ENCODE data around the gene POLA1. TPM values are rescaled to one million over a fixed set of nuclear protein-coding genes. Genes with fewer than 3 reads are reported as not detected.
"Not testable (repeated sequence)": the region's sequence is repeated elsewhere in the genome, so short reads cannot be mapped to it uniquely, and the experiment has no call there.

Gene POLA1
- total RNA-seq, 1 donor from 2014 or later = 38.3 TPM

DNA sequence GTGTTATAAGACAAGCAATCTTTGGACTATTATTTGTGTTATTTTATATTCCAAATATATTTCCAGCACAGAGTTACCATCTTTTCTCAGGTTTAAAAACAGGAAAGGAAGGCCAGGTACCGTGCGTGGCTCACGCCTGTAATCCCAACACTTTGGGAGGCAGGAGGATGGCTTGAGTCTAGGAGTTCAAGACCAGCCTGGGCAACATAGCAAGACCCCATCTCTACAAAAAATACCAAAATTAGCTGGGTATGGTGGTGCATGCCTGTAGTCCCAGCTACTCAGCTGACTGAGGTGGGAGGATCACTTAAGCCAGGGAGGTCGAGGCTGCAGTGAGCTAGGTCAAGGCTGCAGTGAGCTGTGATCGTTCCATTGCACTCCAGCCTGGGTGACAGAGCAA lies 140.0 kb downstream of the POLA1 start:
- intact Hi-C loops (cut with micrococcal nuclease) = no loop called here
- no peak for DNase-seq (ENCODE audit: low spot score)
- H3K4me1 Mint-ChIP-seq (ENCODE audit: low read depth) = no peaks in the 10 kb centered on the region
- no peak overlapping the region for H3K4me3 Mint-ChIP-seq
- no peaks in the 10 kb centered on the region for H3K9me3 Mint-ChIP-seq
- no peak overlapping the region for H3K27ac Mint-ChIP-seq
- H3K27me3 Mint-ChIP-seq (ENCODE audit: insufficient read depth) = no peaks in the 10 kb centered on the region
- H3K36me3 Mint-ChIP-seq (ENCODE audit: low read depth) = no peaks in the 10 kb centered on the region

DNA sequence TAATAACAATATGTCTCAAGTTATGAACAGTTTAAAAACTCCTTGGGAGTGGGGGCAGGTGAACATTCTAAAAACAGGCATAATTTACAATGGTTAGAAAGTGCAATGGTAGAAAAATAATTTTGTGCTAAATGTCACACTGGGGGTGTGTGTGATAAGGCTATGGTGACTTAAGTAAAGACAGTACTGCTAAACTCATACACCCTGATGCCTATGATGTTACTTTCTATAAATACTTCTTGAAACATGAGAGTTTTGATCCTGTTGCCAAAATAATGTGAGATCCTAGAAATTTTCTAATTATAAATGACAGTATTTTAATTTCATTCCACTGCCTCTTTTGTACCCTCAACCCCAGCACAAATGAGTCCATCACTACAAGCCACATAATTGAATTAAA lies 144.2 kb downstream of the POLA1 start:
- DNase-seq (ENCODE audit: low spot score) = no peak
- no peaks in the 10 kb centered on the region for H3K36me3 Mint-ChIP-seq (ENCODE audit: low read depth)
- no peaks in the 10 kb centered on the region for H3K9me3 Mint-ChIP-seq
- no peaks in the 10 kb centered on the region for H3K27me3 Mint-ChIP-seq (ENCODE audit: insufficient read depth)
- H3K4me3 Mint-ChIP-seq = no peak overlapping the region
- intact Hi-C loops (cut with micrococcal nuclease) = loop anchor here (1.0 to 5.0 kb wide), 4 partner anchors 86 to 306 kb away; no protein-coding TSS in a partner anchor
- no peak overlapping the region for H3K27ac Mint-ChIP-seq
- H3K4me1 Mint-ChIP-seq (ENCODE audit: low read depth) = no peaks in the 10 kb centered on the region

DNA sequence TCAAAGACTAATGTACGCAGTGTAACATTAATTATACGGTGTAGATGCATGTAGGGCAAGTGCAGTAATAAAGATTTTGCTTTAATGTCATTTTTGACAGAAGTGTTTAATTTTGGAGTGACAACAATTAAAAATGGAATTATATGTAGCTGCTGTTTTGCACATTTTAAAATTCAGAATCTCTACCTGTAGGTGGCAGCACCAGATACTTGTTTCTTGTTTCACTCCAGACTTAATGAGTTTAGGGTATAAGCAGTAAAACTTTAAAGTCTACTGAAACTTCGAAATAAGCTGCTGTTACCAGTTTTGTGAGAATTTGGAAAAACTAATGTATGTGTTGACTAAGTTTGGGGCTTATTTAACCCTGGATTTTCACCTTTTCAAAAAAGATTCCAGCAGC lies 144.9 kb downstream of the POLA1 start:
- intact Hi-C loops (cut with micrococcal nuclease) = loop anchor here (1.0 to 5.0 kb wide), 4 partner anchors 86 to 306 kb away; no protein-coding TSS in a partner anchor
- H3K9me3 Mint-ChIP-seq = no peaks in the 10 kb centered on the region
- DNase-seq (ENCODE audit: low spot score) = no peak
- H3K27me3 Mint-ChIP-seq (ENCODE audit: insufficient read depth) = no peaks in the 10 kb centered on the region
- no peak overlapping the region for H3K4me3 Mint-ChIP-seq
- no peak overlapping the region for H3K27ac Mint-ChIP-seq
- no peaks in the 10 kb centered on the region for H3K4me1 Mint-ChIP-seq (ENCODE audit: low read depth)
- peaks cover 2% of the 10 kb centered on the region for H3K36me3 Mint-ChIP-seq (ENCODE audit: low read depth)

DNA sequence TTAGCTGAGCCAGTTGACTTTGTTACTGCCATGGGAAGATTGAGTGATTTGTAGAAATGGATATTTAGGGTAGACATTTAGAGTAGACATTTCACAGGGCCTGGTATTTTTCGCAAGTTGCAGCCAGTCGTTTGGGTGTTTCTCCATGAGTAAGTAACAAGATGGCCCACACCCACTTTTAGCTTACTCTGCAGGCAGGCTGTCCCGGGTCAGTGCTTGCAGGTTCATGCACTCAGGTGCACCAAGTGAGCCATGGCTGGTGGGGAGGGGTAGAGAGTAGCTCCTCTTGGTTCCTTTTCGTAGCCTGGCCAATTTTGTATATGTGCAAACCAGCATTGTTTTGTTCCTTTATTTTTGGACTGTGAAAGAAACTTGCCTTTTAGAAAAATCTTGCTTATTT lies 145.6 kb downstream of the POLA1 start:
- H3K4me1 Mint-ChIP-seq (ENCODE audit: low read depth) = no peaks in the 10 kb centered on the region

DNA sequence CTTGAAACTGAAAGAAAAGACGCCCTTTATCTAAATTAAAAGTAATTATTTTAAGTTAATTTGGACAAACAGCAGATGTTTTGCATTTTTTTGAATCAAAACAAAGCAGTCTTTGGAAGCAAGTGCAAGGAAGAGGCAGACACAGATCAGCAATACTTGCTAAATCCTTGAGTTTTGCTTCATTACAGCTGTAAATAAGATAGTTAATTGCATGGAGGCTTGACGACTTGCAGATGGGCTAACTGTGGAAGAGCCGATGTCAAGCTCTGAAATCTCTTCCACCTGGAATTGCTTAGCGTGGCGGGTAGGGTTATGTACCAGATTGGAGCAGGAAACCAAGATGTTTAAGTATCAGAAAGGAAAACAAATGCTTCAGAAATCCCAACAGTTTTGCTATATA lies 148.8 kb downstream of the POLA1 start:
- no peak for DNase-seq (ENCODE audit: low spot score)
- no peaks in the 10 kb centered on the region for H3K27me3 Mint-ChIP-seq (ENCODE audit: insufficient read depth)

More for the DNA sequence above, 145.6 kb downstream of the POLA1 start:
- H3K27ac Mint-ChIP-seq = no peak overlapping the region
- H3K9me3 Mint-ChIP-seq = no peaks in the 10 kb centered on the region
- intact Hi-C loops (cut with micrococcal nuclease) = loop anchor here (2.0 to 5.0 kb wide), 3 partner anchors 87 to 181 kb away; no protein-coding TSS in a partner anchor
- peaks cover 2% of the 10 kb centered on the region for H3K36me3 Mint-ChIP-seq (ENCODE audit: low read depth)
- DNase-seq (ENCODE audit: low spot score) = no peak
- no peaks in the 10 kb centered on the region for H3K27me3 Mint-ChIP-seq (ENCODE audit: insufficient read depth)
- no peak overlapping the region for H3K4me3 Mint-ChIP-seq

DNA sequence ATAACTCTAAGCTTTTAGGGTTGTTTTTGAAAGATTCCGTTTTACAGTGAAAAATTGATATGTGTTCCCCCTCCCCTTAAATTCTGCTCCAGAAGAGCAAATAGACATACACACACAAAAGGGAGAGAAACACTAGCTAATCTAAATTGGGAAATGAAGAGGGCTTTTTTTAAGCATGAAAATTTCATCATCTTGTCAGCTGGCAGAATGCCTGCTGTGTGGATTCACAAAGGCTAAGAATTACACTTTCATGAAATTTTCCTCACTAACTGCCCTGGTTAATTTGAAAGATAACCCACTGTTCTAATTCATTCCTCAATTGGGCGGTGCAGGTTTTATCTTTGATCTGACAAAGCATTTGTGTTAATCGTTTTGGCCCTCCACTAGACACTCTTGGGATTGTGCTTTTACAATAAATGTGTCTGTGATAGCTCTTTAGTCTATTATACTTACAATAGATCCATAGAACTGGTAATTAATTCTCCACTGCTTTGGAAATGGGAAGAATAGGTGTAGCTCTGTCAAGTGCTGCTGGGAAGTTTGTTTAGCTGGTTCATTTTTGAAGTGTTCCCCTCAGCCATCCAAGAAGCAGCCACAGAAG lies 152.9 kb downstream of the POLA1 start:
- H3K4me1 Mint-ChIP-seq (ENCODE audit: low read depth) = no peaks in the 10 kb centered on the region
- intact Hi-C loops (cut with micrococcal nuclease) = no loop called here
- H3K27me3 Mint-ChIP-seq (ENCODE audit: insufficient read depth) = no peaks in the 10 kb centered on the region
- no peak overlapping the region for H3K27ac Mint-ChIP-seq
- DNase-seq (ENCODE audit: low spot score) = no peak
- H3K9me3 Mint-ChIP-seq = no peaks in the 10 kb centered on the region
- peaks cover 5% of the 10 kb centered on the region for H3K36me3 Mint-ChIP-seq (ENCODE audit: low read depth)
- H3K4me3 Mint-ChIP-seq = no peak overlapping the region

More for the DNA sequence above, 148.8 kb downstream of the POLA1 start:
- no peak overlapping the region for H3K4me3 Mint-ChIP-seq
- H3K9me3 Mint-ChIP-seq = no peaks in the 10 kb centered on the region
- intact Hi-C loops (cut with micrococcal nuclease) = no loop called here
- peaks cover 3% of the 10 kb centered on the region for H3K36me3 Mint-ChIP-seq (ENCODE audit: low read depth)
- H3K4me1 Mint-ChIP-seq (ENCODE audit: low read depth) = no peaks in the 10 kb centered on the region
- H3K27ac Mint-ChIP-seq = no peak overlapping the region

DNA sequence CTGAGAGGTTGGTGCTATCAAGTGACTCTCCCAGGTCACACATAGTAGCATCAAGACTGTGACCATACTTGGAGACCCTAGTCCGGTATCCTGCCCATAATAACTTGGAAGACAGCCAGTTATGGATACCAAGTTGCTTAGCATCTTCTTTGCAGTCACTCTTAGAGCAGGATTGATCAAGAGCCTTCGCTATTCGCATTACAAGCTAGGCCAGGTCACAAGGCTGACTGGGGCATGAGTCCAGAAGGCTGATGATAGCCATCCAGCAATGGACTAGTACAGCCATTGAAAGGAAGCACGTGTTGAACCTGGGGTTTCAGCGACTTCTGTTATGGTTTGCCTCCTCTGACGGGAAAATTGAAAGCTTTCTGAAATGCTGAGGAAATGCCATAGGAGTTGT lies 157.6 kb downstream of the POLA1 start:
- Mint-ChIP-seq H3K9me3 (no peaks in the 10 kb centered on the region), H3K4me1 (ENCODE audit: low read depth) (no peaks in the 10 kb centered on the region), H3K36me3 (ENCODE audit: low read depth) (peaks cover 11% of the 10 kb centered on the region), H3K4me3 (no peak overlapping the region), H3K27me3 (ENCODE audit: insufficient read depth) (no peaks in the 10 kb centered on the region), H3K27ac (no peak overlapping the region)
- DNase-seq (ENCODE audit: low spot score) = no peak
- intact Hi-C loops (cut with micrococcal nuclease) = no loop called here

DNA sequence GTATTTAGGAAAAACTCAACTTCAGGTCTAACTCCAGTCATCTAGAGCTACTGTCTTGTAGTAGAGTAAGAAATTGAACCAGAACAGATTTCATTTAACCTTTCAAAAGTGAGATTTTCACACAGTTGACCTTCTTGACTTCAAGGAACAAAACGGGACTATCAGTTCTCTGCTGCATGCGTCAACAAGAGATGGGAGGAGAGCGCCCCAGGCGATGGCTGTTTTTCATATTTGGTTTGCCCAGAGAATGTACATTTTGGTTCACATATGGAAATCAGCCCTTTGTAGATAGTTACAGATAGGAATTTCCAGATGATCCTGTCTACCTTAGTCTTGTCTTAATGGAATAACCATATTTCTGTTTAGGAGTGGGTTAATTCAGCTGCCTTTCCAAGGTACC lies 158.1 kb downstream of the POLA1 start:
- intact Hi-C loops (cut with micrococcal nuclease) = no loop called here
- no peaks in the 10 kb centered on the region for H3K9me3 Mint-ChIP-seq
- H3K4me3 Mint-ChIP-seq = no peak overlapping the region
- no peaks in the 10 kb centered on the region for H3K4me1 Mint-ChIP-seq (ENCODE audit: low read depth)
- H3K36me3 Mint-ChIP-seq (ENCODE audit: low read depth) = peaks cover 11% of the 10 kb centered on the region
- DNase-seq (ENCODE audit: low spot score) = no peak
- no peaks in the 10 kb centered on the region for H3K27me3 Mint-ChIP-seq (ENCODE audit: insufficient read depth)
- H3K27ac Mint-ChIP-seq = no peak overlapping the region

DNA sequence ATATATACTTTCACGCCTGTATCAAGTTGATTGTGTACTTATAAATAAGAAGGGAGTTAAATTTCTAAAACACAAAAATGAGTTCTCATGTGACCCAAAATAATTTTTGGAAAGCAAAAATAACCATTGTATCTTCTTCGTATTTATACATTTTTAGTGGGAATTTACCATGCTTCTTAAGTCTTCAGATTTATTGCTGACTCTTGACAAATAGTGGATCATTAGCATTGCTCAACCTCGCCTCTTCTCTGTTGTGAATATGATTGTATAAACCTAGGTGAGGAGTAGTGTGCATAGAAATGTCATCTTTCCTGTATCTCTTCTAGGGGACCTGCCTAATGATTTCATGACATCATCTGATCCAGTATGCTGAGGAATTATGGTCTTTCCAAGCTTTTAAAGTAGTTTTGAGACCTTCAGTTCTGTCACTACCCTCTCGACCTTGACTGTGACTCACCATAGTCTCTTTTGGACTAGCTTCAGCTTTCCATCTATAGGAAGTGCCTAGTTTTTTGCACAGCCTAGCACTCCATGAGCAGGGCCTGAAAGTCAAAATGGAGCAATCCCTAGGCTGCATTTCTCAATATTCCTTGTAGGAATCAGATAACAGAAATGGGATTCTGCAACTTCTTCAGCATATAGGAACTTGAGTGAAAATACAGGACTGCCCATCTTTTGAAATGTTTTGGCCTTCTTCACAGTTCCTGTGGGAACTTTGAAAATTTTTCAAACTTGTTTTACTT lies 164.5 kb downstream of the POLA1 start:
- no peaks in the 10 kb centered on the region for H3K4me1 Mint-ChIP-seq (ENCODE audit: low read depth)
- no peaks in the 10 kb centered on the region for H3K27me3 Mint-ChIP-seq (ENCODE audit: insufficient read depth)
- H3K9me3 Mint-ChIP-seq = no peaks in the 10 kb centered on the region
- DNase-seq (ENCODE audit: low spot score) = no peak
- H3K27ac Mint-ChIP-seq = no peak overlapping the region
- peaks cover 11% of the 10 kb centered on the region for H3K36me3 Mint-ChIP-seq (ENCODE audit: low read depth)
- no peak overlapping the region for H3K4me3 Mint-ChIP-seq
- intact Hi-C loops (cut with micrococcal nuclease) = no loop called here

DNA sequence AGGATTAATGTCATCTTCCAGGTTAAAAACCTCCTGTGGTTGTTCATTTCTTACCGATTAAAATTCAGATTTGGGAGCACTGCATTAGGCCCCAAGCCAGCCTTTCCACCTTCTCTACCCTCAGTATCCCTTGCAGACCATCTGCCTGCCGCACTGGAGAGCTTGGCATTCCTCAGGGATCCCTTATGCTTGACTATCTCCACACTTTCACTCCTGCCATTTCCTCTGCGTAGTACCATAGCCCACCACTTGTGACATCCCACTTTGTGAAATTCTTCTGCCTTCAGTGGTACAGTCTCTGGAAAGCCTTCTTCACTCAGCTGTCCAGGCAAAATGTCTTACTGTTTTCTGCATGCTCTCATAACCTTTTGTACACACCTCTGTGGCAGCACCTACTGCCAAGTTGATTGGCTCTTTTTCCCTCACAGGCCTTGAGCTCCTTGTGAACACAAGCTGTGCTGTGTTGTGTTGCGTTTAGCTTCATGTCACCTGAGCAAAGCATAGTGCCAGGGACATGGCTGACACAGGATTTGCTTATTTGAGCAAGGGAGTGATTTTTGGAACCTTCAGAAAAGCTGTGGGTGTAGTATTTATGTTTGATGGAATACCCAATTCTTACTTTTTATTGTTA lies 165.6 kb downstream of the POLA1 start:
- Mint-ChIP-seq H3K4me1 (ENCODE audit: low read depth) (no peaks in the 10 kb centered on the region), H3K4me3 (no peak overlapping the region), H3K9me3 (no peaks in the 10 kb centered on the region), H3K27ac (peak overlapping the region; percentile 58), H3K36me3 (ENCODE audit: low read depth) (peaks cover 11% of the 10 kb centered on the region), H3K27me3 (ENCODE audit: insufficient read depth) (no peaks in the 10 kb centered on the region)
- intact Hi-C loops (cut with micrococcal nuclease) = no loop called here
- no peak for DNase-seq (ENCODE audit: low spot score)

DNA sequence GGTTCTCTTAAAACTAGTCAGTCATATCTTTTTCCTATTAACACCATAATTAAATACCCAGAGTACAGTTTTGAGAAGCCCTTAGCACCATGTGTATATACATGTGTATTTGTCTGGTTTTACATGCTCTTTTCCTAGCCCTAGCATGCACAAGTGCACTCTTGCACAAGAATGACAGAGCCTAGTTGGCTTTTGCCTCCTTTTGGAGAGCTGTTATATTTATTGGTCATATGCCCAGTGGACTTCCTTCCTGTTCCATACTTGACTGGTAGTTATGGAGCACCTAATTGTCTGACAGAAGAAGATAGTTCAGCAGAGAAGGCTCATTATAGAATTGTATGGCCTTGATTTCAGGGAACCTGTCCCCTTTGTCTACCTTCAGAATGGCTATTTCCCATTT lies 166.4 kb downstream of the POLA1 start:
- intact Hi-C loops (cut with micrococcal nuclease) = no loop called here
- H3K9me3 Mint-ChIP-seq = no peaks in the 10 kb centered on the region
- no peak overlapping the region for H3K4me3 Mint-ChIP-seq

DNA sequence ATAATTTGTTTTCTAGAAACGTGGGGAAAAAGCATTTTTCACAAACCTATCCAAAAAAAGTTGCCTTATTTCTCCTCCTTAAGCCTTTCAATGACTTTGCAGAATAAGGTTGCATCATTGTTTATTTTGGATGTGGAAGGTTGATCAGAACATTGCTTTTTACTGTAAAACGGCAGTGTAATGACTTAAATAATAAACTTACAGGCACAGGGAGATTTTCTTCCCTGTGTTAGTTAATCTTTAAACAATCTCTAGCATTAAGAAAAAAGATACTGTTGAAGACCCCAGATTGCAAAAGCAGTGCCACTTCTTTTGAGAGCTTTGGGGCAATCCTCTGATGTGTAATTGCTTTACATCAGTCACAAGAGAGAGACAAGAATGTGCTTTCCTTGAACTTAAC lies 168.6 kb downstream of the POLA1 start:
- H3K36me3 Mint-ChIP-seq (ENCODE audit: low read depth) = peaks cover 5% of the 10 kb centered on the region
- intact Hi-C loops (cut with micrococcal nuclease) = no loop called here
- no peak overlapping the region for H3K27ac Mint-ChIP-seq
- H3K9me3 Mint-ChIP-seq = no peaks in the 10 kb centered on the region
- no peak overlapping the region for H3K4me3 Mint-ChIP-seq
- H3K4me1 Mint-ChIP-seq (ENCODE audit: low read depth) = no peaks in the 10 kb centered on the region
- H3K27me3 Mint-ChIP-seq (ENCODE audit: insufficient read depth) = no peaks in the 10 kb centered on the region
- no peak for DNase-seq (ENCODE audit: low spot score)

More for the DNA sequence above, 166.4 kb downstream of the POLA1 start:
- H3K36me3 Mint-ChIP-seq (ENCODE audit: low read depth) = peaks cover 7% of the 10 kb centered on the region
- H3K4me1 Mint-ChIP-seq (ENCODE audit: low read depth) = no peaks in the 10 kb centered on the region
- H3K27me3 Mint-ChIP-seq (ENCODE audit: insufficient read depth) = no peaks in the 10 kb centered on the region
- DNase-seq (ENCODE audit: low spot score) = no peak
- H3K27ac Mint-ChIP-seq = no peak overlapping the region

DNA sequence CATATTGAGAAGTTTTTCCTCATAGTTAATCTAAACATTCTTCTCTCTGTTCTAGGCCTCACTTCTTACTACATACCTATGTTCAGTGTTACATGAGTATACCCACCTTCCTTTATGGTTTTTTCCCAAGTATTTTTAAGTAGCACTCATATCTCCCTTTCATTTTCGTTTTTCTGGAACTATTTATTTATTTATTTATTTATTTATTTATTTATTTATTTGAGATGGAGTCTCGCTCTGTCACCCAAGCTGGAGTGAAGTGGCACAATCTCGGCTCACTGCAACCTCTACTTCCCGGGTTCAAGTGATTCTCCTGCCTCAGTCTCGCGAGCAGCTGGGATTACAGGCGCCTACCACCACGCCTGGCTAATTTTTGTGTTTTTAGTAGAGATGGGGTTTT lies 170.1 kb downstream of the POLA1 start:
- H3K36me3 Mint-ChIP-seq (ENCODE audit: low read depth); H3K27ac Mint-ChIP-seq; H3K4me3 Mint-ChIP-seq; H3K4me1 Mint-ChIP-seq (ENCODE audit: low read depth); intact Hi-C loops (cut with micrococcal nuclease); DNase-seq (ENCODE audit: low spot score); H3K9me3 Mint-ChIP-seq; H3K27me3 Mint-ChIP-seq (ENCODE audit: insufficient read depth): not testable (repeated sequence)

Measured in activated T-helper 1 cell treated with anti-CD3 and anti-CD28 coated beads, Interleukin-12 subunit alpha, Interleukin-12 subunit beta, Interleukin-2, Interleukin-4 antibody, amounts not matched to agents 30 ng/mL and 10 ng/mL and 1 ng/mL, durations not matched to agents 14 hours and 24 hours and 36 hours (primary cell).